ENCODE data around the gene RRAGB.
A peak's percentile ranks its signal among the peaks of the same experiment; 100 is the strongest.
"Not testable (repeated sequence)": the region's sequence is repeated elsewhere in the genome, so short reads cannot be mapped to it uniquely, and the experiment has no call there.

The RRAGB gene, protein sequence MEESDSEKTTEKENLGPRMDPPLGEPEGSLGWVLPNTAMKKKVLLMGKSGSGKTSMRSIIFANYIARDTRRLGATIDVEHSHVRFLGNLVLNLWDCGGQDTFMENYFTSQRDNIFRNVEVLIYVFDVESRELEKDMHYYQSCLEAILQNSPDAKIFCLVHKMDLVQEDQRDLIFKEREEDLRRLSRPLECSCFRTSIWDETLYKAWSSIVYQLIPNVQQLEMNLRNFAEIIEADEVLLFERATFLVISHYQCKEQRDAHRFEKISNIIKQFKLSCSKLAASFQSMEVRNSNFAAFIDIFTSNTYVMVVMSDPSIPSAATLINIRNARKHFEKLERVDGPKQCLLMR

DNA sequence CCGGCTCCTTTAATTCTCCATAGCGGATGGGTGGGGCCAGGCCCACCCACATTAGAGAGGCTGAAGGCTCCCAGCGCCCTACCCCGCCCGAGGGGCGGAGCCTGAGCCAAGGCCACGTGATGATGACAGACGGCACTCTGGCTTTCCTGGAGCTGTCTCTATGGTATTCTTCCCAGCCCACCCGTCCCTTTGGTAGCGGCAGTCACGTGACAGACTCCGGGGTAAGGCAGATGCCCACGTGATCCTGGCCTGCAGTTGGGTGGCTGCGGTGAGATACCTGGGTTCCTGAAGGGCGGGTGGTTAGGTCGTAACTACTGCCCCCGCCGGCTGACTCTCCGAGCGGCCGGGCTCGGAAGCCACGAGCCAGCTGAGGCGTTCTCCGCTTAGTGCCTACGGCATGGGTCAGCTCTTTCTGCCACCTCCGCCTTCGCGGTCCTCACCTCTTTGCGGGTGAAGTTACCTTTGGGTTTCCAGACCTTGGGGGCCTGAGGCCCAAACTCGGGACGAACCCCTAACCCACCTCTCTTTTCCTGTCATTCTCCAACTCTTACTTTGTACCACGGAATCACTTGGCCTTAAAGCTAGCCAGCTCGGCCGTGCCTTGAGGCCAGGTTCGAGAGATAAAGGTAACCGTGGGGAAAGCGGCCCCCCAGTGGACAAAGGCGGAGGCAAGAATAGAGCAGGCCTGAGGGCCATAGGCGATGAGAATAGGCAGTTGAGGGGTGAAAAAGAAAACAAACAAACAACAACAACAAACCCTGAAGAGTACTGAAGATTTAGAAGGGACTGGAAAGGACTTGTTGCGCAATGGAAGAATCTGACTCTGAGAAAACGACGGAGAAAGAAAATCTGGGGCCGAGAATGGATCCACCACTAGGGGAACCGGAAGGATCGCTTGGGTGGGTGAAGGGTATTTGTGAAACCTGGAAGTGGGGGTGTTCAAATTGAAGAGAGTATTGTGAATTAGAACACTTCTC is at the start of gene RRAGB:
TSS of gene RRAGB (plus strand) at position 229 of the 977 bp plus-strand sequence. CDS start at position 808, 579 bp downstream.
- peak; percentile 95 for DNase-seq

DNA sequence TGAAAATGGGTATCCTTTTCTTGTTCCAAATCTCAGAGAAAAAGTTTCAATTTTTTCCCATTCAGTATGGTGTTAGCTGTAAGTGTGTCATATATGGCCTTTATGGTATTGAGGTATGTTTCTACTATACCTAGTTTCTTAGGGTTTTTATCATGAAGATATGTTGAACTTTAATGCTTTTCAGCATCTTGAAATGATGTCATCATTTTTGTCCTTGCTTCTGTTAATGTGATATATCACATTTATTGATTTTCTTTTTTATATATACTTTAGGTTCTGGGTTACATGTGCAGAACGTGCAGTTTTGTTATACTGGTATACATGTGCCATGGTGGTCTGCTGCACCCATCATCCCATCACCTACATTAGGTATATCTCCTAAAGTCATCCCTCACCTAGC is 49.5 kb upstream of the RRAGB start:
- DNase-seq: no peak

DNA sequence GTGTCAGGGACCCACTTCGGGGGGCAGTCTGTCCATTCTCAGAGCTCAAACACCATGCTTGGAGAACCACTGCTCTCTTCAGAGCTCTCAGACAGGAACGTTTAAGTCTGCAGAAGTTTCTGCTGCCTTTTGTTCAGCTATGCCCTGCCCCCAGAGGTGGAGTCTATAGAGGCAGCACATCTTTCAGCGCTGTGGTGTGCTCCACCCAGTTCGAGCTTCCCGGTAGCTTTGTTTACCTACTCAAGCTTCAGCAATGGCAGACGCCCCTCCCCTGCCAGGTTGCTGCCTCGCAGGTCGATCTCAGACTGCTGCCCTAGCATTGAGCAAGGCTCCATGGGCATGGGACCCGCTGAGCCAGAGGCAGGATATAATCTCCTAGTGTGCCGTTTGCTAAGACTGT is 29.0 kb upstream of the RRAGB start:
- not testable (repeated sequence) for DNase-seq

DNA sequence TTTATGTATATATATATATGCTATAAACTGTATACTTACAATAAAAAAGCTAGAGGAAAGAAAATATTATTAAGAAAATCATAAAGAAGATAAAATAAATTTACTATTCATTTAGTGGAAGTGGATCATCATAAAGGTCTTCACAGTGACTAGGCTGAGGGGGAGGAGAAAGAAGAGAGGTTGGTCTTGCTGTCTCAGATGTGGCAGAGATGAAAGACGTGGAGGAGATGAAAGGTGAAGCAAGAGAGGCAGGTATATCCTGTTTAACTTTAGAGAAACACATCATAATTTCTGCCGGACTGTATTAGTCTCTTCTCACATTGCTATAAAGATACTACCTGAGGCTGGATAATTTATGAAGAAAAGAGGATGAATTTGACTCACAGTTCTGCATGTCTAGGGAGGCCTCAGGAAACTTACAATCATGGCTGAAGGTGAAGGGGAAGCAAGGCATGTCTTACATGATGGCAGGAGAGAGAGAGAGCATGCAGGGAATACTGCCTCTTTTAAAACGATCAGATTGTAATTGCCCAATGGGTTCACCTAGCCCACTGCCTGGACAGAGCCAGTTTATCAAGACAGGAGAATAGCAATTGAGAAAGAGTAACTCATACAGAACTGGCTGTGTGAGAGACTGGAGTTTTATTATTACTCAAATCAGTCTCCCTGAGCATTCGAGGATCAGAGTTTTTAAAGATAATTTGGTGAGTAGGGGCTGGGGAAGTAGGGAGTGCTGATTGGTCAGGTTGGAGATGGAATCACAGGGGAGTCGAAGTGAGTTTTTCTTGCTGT is 22.1 kb upstream of the RRAGB start:
- peak; percentile 38 for DNase-seq

DNA sequence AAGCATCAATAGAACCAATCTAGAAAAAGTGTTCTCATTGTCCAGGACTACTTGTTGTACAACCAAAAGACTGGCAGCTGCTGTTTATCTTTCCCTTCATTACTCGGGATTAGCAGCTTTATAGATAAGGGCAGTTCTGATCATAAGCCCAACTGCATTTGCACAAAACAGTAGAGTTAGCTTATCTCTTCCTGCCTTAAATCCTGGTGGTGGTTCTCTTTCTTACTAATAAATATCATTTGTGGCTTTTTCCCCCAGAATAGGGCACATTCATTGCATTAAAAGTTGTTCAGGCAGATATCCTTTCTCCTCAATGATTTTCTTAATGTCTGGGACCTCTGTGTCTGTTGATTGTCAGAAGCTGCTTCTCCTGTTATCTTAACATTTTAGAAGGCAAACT is 20.2 kb upstream of the RRAGB start:
- no peak for DNase-seq

DNA sequence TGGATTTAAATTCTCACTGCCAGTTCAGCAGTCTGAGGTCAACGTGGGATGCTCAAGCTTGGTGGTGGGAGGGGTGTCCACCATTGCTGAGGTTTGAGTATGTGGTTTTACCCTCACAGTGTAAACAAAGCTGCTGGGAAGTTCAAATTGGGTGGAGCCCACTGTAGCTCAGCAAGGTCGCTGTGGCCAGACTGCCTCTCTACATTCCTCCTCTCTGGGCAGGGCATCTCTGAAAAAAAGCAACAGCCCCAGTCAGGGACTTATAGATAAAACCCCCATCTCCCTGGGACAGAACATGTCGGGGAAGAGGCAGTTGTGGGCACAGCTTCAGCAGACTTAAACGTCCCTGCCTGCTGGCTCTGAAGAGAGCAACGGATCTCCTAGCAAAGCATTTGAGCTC is 14.9 kb upstream of the RRAGB start:
- no peak for DNase-seq

DNA sequence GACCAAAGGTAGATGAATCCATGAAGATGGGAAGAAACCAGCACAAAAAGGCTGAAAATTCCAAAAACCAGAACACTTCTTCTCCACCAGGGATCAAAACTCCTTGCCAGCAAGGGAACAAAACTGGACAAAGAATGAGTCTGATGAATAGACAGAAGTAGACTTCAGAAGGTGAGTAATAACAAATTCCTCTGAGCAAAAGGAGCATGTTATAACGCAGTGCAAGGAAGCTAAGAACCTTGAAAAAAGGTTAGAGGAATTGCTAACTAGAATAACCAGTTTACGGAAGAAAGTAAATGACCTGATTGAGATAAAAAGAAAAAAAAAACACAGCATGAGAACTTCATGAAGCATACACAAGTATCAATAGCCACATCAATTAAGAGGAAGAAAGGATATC is 14.1 kb upstream of the RRAGB start:
- not testable (repeated sequence) for DNase-seq

DNA sequence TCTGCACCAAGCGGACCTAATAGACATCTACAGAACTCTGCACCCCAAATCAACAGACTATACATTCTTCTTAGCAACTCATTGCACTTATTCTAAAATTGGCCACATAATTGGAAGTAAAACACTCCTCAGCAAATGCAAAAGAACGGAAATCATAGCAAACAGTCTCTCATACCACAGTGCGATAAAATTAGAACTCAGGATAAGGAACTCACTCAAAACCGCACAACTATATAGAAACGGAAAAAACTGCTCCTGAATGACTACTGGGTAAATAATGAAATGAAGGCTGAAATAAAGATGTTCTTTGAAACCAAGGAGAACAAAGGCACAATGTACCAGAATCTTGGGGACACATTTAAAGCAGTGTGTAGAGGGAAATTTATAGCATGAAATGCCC is 12.5 kb upstream of the RRAGB start:
- not testable (repeated sequence) for DNase-seq

DNA sequence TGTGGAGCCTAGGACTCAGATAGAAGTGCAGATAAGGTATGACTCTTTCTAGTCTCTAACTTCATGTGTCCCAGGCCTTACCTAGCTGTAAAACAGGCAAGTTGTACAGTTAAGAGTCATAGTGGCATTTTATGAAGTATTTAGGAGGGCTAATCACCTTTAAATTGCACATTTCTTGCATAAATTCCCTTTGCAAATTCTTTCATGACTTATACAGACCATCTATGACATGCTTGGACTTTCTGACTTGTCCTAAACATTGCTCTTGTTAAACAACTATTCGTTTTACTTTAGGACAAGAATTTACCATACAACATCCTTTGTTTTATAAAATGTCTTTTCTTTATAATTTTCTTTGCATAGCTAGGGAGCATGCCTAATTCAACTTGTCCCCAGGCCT is 7.8 kb upstream of the RRAGB start:
- DNase-seq: no peak

DNA sequence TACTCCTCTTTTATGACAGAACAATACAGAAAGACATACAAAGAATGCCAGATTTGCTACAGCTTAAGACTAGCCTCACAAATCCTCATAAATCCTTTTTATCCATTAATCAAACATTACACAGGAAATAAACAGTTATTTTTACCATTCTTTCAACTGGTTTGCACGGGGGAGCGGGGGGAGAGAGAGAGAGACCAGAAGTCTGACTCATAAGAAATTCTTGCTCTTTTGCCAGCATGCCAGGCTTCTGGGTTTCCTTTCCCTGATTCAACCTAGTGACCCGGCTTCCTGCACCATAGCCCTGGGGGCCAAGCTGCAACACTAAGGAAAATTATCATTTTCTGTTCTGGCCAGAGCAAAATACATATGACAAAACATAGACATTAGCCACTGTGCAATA is 6.8 kb upstream of the RRAGB start:
- no peak for DNase-seq

DNA sequence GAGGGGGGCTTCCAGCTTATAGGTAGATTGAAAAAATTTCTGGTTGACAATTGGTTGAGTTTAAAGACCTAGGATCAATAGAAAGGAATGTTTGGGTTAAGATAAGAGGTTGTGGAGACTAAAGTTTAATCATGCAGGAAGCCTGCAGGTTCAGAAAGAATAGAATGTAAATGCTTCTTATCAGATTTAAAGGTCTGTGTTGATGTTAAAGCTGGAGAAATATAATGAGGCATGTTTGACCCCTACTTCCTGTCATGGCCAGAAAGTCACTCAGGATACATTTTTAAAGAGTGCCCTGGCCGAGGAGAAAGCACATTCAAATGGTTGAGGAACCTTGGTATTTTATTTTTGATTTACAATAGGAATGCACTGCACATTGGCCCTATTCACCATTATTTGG is 3.9 kb upstream of the RRAGB start:
- no peak for DNase-seq

DNA sequence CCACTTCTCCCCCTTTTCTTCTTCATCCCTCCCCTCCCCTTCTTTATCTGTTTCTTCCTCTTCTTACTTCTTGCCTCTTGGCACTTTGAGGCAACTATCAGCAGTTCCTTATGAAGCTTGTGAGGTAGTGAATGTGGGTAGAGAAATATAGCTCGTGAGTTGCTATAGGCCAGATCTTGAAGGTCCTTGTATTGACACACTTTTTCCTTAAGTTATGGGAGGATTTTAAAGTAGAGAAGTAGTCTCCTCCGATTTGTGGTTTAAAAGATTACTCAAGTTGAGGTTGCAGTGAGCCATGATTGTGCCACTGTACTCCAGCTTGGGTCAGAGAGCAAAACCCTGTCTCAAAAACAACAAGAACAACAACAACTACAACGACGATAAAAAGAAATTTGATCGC is 3.4 kb upstream of the RRAGB start:
- no peak for DNase-seq

DNA sequence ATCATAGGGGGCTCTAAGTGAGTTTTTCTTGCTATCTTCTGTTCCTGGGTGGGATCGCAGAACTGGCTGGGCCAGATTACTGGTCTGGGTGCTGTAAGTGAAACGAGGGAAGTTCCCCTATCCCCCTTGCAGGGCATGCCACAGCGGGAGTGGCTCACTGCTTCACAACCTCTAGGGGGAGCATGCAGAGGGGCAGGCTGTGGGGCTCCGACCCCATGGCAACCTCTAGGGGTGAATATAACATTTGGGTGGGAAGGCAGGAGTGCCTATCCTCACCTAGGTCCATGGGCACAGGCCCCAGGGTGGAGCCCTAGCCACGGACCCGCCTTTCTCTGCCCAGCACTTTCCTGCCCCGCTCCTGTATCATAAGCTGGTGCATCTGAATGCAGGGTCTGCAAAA is 1.7 kb upstream of the RRAGB start:
- no peak for DNase-seq

DNA sequence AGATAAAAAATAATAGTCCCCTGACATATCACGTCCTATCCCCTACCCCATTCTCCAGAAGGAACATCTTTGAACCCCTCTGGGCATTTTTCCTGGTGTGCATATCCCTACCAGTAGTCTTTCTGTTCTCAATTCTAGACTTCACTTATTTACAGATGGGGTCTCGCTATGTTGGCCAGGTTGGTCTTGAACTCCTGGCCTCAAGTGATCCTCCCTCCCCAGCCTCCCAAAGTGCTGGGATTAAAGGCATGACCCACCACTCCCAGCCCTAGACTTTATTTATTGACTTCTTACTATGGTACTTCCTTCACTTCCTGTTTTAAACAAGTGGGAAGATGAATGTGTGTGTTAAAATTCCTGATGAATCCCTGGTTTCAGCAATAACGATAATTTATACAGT is 612 bp upstream of the RRAGB start:
- DNase-seq: no peak

DNA sequence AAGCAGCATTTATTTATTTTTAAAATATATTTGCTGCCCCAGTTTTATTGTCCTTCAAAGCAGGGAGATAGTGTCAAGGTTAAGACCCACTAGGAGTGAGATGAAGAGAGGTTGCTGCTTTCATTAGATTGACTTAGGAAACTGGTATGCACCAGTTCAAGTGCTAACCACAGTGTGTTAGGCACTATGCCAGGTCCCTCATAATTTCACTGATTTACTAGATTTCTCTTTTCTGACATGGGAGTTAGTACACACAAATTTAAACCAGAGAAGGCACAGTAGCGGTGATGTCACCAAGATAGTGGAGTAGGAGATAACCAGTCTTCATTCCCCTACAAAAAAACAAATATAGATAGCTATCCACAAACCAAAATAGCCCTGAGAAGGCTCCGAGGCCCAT is 14.3 kb downstream of the RRAGB start:
- DNase-seq: no peak

DNA sequence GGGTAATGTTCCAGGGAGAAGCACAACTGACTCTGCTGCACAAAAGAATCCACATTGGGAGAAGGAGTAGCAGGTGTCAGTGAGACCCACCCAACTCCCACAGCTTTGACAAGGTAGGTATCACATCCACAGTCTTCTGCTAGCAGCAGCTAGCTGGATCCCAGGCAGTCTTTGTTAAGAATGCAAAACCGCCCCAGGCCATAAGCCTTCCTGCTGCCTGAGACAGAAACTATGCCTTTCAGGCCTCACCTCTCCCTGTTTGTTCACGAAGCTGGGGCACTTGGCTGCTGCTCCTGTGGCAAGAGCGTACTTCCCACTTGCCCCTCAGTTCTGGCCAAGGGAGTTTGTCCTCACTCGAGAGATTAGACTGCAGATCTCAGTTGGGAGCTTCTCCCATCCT is 21.4 kb downstream of the RRAGB start:
- DNase-seq: no peak

DNA sequence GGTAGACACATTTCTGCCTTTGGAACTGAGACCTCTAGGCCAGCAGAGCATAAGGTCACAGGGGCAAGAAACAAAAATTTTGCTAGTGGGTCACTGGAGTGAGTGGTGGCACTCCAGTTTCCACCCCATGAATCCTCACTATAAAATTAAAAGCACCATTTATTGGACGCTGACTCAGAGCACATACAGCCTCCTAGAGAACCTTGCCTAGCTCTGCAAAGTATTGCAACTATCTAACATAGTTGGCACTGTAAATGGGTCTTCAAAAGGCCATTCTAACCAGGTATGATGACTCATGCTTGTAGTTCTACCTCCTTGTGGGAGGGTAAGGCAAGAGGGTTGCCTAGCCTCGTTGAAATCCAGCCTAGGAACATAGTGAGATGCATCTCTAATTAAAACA is 25.1 kb downstream of the RRAGB start:
- no peak for DNase-seq

DNA sequence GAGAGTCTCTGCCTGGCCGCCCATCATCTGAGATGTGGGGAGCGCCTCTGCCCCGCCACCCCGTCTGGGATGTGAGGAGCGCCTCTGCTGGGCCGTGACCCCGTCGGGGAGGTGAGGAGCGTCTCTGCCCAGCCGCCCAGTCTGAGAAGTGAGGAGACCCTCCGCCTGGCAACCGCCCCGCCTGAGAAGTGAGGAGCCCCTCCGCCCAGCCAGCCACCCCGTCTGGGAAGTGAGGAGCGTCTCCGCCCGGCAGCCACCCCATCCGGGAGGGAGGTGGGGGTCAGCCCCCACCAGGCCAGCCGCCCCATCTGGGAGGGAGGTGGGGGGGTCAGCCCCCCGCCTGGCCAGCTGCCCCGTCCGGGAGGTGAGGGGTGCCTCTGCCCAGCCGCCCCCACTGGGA is 30.9 kb downstream of the RRAGB start:
- DNase-seq: not testable (repeated sequence)

DNA sequence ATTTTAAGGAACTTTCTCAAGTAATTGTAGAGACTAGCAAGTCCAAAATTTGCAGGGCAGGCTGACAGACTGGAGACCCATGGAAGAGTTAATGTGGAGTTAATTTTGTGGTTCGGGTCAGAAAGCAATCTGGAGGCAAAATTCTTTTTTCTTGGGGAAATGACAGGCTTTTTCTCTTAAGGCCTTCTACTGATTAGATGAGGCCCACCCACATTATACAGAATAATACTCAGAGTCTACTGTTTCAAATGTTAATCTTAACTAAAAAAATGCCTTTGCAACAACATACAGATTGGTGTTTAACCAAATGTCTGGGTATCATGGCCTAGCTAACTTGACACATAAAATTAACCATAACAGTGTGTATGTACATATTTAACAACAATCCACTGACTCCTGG is 32.7 kb downstream of the RRAGB start:
- no peak for DNase-seq

DNA sequence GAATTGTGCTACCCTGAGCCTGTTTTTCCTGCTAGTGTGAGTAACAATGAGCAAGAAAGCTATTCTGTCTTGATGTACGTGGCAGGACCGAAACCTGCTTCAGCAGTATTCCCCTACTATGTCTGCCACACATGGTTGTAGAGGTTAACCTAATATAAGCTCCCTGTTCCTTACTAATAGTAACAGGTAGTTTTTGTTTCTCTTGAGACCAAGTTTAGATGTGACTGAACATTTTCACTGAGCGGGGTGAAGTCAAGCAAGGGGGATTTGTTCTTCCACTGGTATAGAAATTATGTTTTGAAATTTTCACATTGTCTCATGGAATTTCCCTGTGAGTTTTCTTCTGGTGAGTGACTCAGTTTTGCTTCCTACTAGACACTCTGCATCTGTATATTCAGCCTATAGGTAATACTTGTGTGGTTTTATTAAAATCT is 37.3 kb downstream of the RRAGB start:
- no peak for DNase-seq

DNA sequence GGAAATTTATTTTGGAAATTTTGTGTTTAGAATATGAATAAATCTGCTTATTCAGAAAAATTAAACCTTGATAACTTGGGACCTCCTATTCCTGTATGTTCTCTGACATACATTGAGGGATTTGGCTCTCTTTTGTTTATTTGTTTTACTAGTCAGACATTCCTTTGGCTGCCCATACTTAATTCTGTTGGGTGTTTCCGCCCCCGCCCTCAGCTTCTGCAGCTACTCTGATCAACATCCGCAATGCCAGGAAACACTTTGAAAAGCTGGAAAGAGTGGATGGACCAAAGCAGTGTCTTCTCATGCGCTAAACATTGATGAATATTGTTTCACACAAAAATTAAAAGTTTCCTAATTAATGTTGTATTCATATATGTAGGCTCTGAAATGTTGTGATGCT is 40.5 kb downstream of the RRAGB start:
- no peak for DNase-seq

DNA sequence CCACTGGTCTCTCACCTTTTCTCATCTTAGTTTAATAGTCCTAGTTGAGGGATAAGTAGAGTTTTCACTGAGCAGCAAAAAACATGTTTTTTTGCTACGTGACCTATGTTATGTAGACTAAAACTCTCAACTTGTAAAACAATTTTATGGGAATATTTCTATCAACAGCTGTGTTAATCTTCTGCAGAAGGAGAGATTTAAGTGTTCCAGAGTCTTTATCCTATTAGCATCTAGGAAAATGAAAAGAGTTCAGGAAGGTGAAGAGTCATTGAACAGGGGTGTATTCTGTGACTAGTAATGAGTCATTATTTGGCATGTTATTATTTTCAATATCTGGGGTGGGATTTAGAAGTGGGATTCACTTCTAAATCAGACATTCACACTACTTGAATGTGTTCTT is 41.9 kb downstream of the RRAGB start:
- no peak for DNase-seq

DNA sequence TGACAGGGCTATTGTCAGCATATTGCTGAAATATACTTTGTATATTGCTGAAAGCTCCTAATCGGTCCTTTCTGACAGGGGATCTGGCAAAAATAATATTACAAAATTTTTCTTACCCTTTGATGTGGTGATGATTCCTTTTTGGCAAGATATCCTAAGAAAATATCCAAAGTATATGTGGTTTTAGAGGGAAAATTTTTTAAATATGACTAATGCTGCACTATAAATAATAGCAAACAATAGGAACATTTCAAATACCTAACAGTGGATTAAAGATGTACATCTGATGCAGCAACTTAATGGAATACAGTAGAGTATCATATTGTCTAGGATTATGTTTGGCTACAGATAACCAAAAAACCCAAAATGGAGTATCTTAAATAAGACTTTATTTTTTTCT is 49.6 kb downstream of the RRAGB start:
- DNase-seq: no peak

Data from CD4-positive, alpha-beta T cell treated with Interleukin-21 for 1 hour (primary cell).